Measurements from ENCODE around the gene ANGPT4. TPM values are rescaled to one million over a fixed set of nuclear protein-coding genes. Genes with fewer than 3 reads are reported as not detected.
A peak's percentile ranks its signal among the peaks of the same experiment; 100 is the strongest.

ANGPT4 gene
- total and polyA plus RNA-seq, 2 donors = 0.21 to 2.0 TPM

DNA sequence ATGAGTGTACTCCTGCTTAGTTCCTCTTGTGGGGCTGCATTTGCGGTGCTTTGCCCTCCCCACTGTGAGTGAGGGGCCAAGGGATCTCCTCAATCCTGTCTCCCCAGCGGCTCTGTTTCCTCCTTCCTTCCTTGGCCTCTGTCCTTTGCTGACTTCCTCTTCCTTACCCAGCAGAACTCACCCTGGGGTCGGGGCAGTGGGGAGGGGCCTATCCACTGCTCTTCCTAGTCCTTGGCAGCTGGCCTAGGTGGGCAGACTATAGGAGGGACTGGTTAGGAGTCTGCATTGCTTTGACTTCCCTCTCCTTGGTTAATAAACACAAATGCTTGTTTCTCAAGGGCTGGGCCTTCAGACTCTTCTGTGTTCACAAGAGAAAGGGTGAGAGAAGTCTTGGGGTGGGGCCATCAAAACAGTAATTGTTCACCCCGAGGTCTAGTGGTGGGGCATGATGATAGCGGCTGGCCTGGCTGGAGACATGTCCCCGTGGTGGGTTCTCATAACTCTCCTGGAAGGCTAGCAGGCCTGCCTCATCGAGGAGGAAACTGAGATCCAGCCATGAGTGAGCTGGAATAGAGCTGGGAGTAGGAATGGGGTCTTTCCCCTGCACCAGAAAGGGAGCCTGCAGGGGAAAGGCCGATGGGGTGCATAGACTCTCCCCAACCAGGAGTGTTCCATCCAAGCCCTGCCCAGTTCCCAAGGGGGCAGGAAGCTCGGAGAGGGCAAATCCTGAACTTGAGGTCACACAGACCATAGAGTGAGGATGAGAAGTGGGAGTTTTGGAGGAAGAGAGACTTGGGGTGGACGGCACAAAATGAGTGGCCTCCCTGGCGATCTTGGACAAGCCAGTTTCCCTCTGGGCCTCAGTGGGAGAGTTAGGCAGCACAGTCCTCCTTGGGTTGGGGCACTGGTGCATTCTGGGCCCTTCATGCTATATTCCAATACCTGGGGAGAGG is 69.9 kb downstream of the ANGPT4 start:
- no peak for DNase-seq (ENCODE audit: extremely low spot score)
- no peaks in the 10 kb centered on the region for H3K36me3 ChIP-seq (ENCODE audit: insufficient read depth)
- H3K27ac ChIP-seq (ENCODE audit: low read depth) = no peak overlapping the region
- 76% methylated on average over 11 of the region's 11 CpGs for WGBS
- no peak overlapping the region for H3K4me3 ChIP-seq (ENCODE audit: low read depth, low read length)
- H3K4me1 ChIP-seq (ENCODE audit: insufficient read depth) = no peaks in the 10 kb centered on the region

DNA sequence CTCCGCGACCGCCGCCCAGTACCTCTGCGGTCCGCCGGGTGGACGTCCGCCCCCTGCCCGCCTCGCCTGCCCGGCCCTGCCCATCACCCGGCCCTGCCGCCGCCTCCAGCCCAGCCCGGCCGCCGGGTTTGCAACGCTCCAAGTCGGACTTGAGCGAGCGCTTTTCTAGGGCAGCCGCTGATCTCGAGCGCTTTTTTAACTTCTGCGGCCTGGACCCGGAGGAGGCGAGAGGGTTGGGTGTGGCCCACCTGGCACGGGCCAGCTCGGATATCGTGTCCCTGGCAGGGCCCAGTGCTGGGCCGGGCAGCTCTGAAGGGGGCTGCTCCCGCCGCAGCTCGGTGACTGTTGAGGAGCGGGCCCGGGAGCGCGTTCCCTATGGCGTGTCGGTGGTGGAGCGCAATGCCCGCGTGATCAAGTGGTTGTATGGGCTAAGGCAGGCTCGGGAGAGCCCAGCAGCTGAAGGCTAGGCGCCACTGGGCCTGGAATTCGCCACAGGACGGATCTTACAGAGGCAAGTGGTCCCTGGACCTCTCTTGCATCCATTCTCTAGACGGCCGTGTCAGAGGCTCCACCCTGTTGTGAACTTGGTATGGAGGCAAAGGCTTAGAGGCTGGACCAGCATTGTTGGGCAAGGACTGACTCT is 70.8 kb downstream of the ANGPT4 start:
- WGBS = 69% methylated on average over 50 of the region's 50 CpGs
- no peak overlapping the region for H3K27ac ChIP-seq (ENCODE audit: low read depth)
- no peak overlapping the region for H3K4me3 ChIP-seq (ENCODE audit: low read depth, low read length)
- no peaks in the 10 kb centered on the region for H3K36me3 ChIP-seq (ENCODE audit: insufficient read depth)
- no peak for DNase-seq (ENCODE audit: extremely low spot score)
- no peaks in the 10 kb centered on the region for H3K4me1 ChIP-seq (ENCODE audit: insufficient read depth)

DNA sequence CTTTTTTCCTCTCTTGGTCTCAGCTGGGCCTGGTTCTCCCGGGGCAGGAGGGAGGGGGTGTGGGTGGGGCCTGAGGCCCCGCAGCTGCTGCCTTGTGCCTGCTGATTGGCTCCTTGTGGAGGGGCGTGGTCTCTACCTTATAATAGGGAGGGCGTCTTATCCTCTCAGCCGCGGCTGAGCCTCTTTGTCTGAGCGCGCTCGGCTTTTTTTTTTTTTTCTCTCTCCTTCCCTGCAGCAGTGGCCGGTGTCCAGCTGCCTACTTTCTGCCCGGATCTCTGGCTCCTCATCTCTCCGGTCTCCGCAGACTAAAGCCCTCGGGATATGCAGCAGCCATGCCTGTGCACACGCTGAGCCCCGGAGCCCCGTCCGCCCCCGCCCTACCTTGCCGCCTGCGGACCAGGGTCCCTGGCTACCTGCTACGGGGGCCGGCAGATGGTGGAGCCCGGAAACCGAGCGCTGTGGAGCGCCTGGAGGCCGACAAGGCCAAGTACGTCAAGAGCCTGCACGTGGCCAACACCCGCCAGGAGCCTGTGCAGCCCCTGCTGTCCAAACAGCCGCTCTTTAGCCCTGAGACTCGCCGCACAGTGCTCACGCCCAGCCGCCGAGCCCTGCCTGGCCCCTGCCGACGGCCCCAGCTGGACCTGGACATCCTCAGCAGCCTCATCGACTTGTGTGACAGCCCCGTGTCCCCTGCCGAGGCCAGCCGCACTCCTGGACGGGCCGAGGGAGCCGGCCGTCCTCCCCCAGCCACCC is 71.5 kb downstream of the ANGPT4 start:
- H3K4me3 ChIP-seq (ENCODE audit: low read depth, low read length) = peak overlapping the region; percentile 21
- H3K27ac ChIP-seq (ENCODE audit: low read depth) = no peak overlapping the region
- peak; percentile 76 for DNase-seq (ENCODE audit: extremely low spot score)
- no peaks in the 10 kb centered on the region for H3K36me3 ChIP-seq (ENCODE audit: insufficient read depth)
- WGBS = 15% methylated on average over 47 of the region's 47 CpGs
- H3K4me1 ChIP-seq (ENCODE audit: insufficient read depth) = no peaks in the 10 kb centered on the region

DNA sequence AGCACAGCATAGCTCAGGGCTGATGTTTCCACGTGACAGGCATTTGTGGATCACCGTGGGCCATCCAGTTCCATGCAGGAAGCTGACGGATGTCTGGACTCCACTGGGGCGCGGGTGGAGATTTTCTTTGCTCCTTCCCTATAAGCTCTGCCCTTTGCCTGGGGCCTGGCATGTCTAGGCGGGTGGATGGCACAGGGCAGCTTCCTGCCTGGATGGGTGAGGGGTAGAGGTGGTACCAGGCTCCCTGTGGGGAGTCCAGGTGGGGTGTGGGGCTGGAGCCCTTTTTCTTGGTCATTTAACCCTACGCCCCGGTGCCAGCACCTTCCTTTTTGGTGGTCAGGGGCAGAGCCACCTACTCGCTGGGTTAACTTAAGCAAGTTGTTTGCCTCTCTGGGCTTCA is 72.2 kb downstream of the ANGPT4 start:
- no peak overlapping the region for H3K4me3 ChIP-seq (ENCODE audit: low read depth, low read length)
- DNase-seq (ENCODE audit: extremely low spot score) = no peak
- WGBS = 71% methylated on average over 9 of the region's 9 CpGs

DNA sequence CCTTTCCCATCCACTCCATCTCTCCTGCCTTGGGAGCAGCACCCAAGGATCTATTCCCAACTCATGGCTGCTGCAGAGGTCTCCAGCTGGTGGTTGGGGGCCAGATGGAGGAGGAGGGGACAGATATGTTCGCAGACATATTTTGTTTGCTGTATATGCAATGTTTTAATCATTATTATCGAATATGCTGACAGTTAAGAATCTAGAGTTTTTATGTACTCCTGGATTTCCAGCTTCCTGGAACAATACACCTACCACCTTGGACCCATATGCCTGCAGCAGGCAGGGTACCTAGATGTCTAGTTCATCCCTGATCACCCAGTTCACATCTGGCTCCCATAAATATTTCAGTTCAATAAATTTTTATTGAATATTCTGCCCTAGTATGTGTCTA is 73.6 kb downstream of the ANGPT4 start:
- DNase-seq (ENCODE audit: extremely low spot score) = no peak
- WGBS = 83% methylated on average over 2 of the region's 2 CpGs
- H3K27ac ChIP-seq (ENCODE audit: low read depth) = no peak overlapping the region
- H3K4me1 ChIP-seq (ENCODE audit: insufficient read depth) = no peaks in the 10 kb centered on the region
- H3K4me3 ChIP-seq (ENCODE audit: low read depth, low read length) = no peak overlapping the region
- H3K36me3 ChIP-seq (ENCODE audit: insufficient read depth) = no peaks in the 10 kb centered on the region

More for the DNA sequence above, 72.2 kb downstream of the ANGPT4 start:
- H3K36me3 ChIP-seq (ENCODE audit: insufficient read depth) = no peaks in the 10 kb centered on the region
- H3K27ac ChIP-seq (ENCODE audit: low read depth) = no peak overlapping the region
- no peaks in the 10 kb centered on the region for H3K4me1 ChIP-seq (ENCODE audit: insufficient read depth)

DNA sequence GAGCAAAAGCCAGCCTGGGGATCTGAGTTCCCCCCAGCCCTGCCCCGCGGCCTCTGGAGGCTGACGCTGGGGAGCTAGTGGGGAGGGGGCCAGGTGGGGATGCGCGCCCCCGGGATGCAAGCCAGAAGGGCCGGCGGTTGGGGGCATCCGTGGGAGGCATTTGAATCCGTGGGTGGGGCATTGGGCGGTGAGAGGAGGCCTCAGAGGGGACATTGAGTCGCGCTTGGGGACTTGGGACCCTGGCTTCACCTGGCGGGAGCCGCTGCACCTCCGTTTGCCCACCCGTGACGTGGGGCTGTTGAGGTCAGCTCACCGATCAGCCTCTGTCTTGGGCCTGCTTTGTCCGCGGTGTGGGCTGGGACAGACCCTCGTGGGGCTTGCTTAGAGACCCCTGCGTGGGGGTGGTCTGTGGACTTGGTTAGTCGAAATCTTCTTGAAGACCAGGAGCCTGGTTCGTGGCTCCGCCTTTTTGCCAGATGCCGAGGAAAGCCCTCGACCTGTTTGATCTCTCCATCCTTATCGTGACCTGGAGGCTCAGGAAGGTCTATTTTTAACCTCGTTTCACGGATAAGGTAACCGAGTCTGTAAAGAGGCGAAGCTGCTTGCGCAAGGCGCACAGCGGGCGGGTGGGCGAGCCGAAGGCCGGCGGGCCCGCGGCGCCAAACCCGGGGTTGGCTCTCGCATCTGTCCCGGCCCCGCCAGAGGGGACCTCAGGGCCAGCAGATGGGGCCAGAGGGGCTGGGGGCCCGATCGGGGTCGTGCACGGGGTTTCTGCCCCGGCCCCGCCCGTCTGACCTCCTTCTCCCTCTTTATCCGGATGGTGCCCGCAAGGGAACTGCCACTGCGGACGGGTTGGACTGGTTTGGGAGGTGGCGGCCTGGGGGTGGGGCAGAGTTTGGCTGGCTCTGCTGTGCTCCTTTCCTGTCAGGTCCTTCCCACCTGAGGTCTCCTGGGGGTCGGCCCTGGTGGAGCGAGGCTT is 74.3 kb downstream of the ANGPT4 start:
- no peaks in the 10 kb centered on the region for H3K36me3 ChIP-seq (ENCODE audit: insufficient read depth)
- WGBS = 33% methylated on average over 62 of the region's 62 CpGs
- peak overlapping the region; percentile 54 for H3K4me3 ChIP-seq (ENCODE audit: low read depth, low read length)
- peak overlapping the region; percentile 79 for H3K27ac ChIP-seq (ENCODE audit: low read depth)
- DNase-seq (ENCODE audit: extremely low spot score) = no peak
- H3K4me1 ChIP-seq (ENCODE audit: insufficient read depth) = no peaks in the 10 kb centered on the region

DNA sequence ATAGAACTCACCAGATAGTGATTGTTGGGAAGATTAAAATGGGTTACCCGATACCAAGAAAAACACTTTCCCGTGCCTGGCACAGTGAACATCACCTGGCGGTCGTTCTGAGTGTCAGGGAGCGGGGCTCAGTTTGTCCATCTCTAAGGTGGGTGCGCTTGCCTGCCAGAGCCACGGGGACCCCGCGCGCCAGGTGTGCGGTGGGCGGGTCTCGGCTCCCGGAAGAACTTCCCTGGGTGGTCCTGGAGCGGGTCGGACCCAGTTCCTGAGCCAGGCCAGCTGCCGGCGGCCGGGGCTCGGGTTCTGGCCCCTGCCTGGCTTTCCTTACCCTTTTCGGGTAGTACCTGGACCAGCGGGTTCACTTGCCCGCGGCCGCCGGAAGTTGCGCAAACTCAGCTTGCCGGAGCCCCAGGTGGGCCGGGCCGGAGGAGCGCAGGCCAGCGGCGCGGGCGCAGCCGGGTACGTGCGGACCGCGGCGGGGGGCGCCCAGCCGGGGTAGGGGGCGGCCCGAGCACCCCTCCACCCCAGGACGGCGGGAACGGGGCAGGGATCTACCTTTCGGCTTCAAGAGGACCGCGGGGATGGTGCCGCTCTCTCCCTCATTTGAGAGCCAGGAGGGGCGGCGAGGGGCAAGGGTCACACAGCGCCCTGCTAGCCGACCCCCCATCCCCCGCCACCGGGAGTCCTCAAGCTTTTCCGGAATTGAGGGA is 75.1 kb downstream of the ANGPT4 start:
- no peaks in the 10 kb centered on the region for H3K4me1 ChIP-seq (ENCODE audit: insufficient read depth)
- peak overlapping the region; percentile 54 for H3K4me3 ChIP-seq (ENCODE audit: low read depth, low read length)
- no peaks in the 10 kb centered on the region for H3K36me3 ChIP-seq (ENCODE audit: insufficient read depth)
- H3K27ac ChIP-seq (ENCODE audit: low read depth) = peak overlapping the region; percentile 79
- no peak for DNase-seq (ENCODE audit: extremely low spot score)
- WGBS = 17% methylated on average over 59 of the region's 59 CpGs

DNA sequence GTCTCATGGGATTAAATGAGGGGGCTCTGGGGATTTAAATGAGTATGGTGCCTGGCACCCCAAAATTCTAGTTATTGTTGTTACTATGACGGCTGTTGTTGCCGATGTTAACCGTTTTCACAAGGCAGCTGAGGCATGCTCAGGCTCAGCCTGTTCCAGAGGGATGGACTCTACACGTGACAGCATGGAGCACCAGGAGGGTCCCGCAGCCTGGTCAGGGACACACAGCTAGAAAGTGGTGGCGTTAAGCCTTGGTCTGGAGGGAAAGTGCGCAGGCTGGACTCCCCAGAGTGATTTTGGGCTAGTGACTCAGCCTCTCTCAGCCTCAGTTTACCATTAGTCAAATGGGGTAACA is 75.7 kb downstream of the ANGPT4 start:
- Histone ChIP-seq H3K36me3 (ENCODE audit: insufficient read depth) (no peaks in the 10 kb centered on the region), H3K4me1 (ENCODE audit: insufficient read depth) (no peaks in the 10 kb centered on the region), H3K4me3 (ENCODE audit: low read depth, low read length) (no peak overlapping the region), H3K27ac (ENCODE audit: low read depth) (no peak overlapping the region)
- 92% methylated on average over 7 of the region's 7 CpGs for WGBS
- DNase-seq (ENCODE audit: extremely low spot score) = no peak

DNA sequence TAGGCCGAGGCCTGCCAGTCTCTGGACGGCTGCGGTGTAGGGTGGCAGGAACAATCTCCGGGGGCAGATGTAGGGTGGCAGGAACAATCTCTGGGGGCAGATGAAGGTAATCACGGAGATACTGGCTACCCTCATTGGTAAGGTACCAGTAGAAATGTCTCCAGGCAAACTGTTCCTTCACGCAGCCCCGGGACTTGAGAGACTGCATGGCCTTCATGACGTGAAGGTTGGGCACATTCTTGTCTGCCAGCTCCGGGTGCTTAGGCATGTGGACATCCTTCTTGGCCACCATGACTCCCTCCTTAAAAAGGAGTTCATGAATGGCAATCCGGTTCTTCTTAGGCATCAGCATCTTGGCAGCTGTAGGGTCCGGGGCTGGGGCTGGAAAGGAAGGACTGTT is 76.5 kb downstream of the ANGPT4 start:
- Histone ChIP-seq H3K36me3 (ENCODE audit: insufficient read depth) (no peaks in the 10 kb centered on the region), H3K27ac (ENCODE audit: low read depth) (no peak overlapping the region)
- 96% methylated on average over 11 of the region's 11 CpGs for WGBS

DNA sequence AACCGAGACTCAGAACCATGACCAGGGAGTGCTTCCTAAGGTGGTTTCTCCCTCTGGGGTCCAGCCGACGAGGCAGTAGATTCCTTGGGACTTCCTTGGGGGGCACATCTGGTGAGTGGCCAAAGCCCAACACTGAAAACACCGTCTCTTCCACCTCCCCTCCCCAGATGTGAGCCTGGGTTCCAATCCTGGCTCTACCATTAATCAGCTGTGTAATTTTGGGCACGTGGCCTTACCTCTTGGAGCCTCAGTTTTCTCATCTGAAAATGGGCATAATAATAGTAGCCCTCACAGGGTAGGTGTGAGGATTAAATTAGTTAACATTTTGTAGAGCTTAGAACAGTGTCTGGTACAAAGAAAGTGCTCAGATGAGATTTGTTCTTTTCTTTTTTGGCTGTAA is 77.1 kb downstream of the ANGPT4 start:
- WGBS = 92% methylated on average over 5 of the region's 5 CpGs
- DNase-seq (ENCODE audit: extremely low spot score) = no peak

More for the DNA sequence above, 76.5 kb downstream of the ANGPT4 start:
- no peak for DNase-seq (ENCODE audit: extremely low spot score)
- Histone ChIP-seq H3K4me1 (ENCODE audit: insufficient read depth) (no peaks in the 10 kb centered on the region), H3K4me3 (ENCODE audit: low read depth, low read length) (no peak overlapping the region)

DNA sequence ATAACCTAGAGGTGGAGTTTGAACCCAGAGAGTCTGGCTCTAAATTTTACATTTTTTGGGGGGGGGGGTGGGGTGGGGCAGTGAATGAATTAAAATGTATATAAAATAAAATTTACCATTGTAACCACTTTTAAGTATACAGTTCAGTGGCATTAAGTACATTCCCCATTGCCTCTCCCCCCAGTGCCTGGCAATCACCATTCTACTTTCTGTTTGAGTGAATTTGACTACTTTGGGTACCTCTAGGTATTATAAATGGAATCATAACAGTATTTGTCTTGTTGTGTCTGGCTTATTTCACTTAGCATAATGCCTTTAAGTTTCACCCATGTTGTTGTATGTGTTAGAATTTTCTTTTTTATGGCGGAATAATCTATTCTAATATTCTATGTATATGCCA is 79.9 kb downstream of the ANGPT4 start:
- no peaks in the 10 kb centered on the region for H3K4me1 ChIP-seq (ENCODE audit: insufficient read depth)
- H3K27ac ChIP-seq (ENCODE audit: low read depth) = no peak overlapping the region
- 100% methylated on average over 1 of the region's 1 CpG for WGBS
- H3K36me3 ChIP-seq (ENCODE audit: insufficient read depth) = no peaks in the 10 kb centered on the region
- no peak overlapping the region for H3K4me3 ChIP-seq (ENCODE audit: low read depth, low read length)
- DNase-seq (ENCODE audit: extremely low spot score) = no peak

More for the DNA sequence above, 77.1 kb downstream of the ANGPT4 start:
- H3K36me3 ChIP-seq (ENCODE audit: insufficient read depth) = no peaks in the 10 kb centered on the region
- H3K4me1 ChIP-seq (ENCODE audit: insufficient read depth) = no peaks in the 10 kb centered on the region
- no peak overlapping the region for H3K4me3 ChIP-seq (ENCODE audit: low read depth, low read length)
- no peak overlapping the region for H3K27ac ChIP-seq (ENCODE audit: low read depth)

DNA sequence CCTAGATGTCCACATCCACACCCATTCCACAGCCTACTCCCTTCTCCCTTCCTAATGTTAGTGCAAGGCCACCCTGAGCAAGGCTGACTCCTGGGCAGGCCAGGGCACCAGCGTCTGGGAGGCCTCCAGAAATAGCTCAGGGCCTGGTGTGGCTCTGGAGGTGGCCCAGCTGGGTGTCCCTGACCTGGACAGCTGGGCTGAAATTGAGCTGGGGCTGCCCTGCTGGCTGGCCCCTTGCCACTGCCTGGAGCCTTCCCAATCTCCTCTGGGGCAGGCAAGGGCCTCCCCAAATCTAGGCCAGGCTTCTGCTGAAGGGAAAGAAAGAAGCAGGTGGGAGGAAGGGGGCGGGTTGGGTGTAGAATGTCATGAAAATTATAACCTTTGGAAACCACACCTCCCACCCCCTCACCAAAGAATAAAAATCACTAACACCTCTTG is 80.5 kb downstream of the ANGPT4 start:
- Histone ChIP-seq H3K4me3 (ENCODE audit: low read depth, low read length) (no peak overlapping the region), H3K27ac (ENCODE audit: low read depth) (no peak overlapping the region), H3K36me3 (ENCODE audit: insufficient read depth) (no peaks in the 10 kb centered on the region), H3K4me1 (ENCODE audit: insufficient read depth) (no peaks in the 10 kb centered on the region)
- DNase-seq (ENCODE audit: extremely low spot score) = no peak
- WGBS = 75% methylated on average over 2 of the region's 2 CpGs
